K562 (cell line): ENCODE data around the gene ZEB2. TPM values are rescaled to one million over a fixed set of nuclear protein-coding genes. Genes with fewer than 3 reads are reported as not detected.
A peak's percentile ranks its signal among the peaks of the same experiment; 100 is the strongest.

Source experiments
- ATAC-seq: fragments of 200-7000 bp; cut with Tn5 transposase; 3 replicates; pipeline ENCODE4 v1.9.1; 2020; ENCODE audit warnings: moderate library complexity
- BruUV-seq: library from RNA; stranded (reverse); fragments of 400-500 nt; replicated peaks from 2 replicates; lab custom pipeline; 2021; lab: Mats Ljungman, UMichigan
- CTCF ChIA-PET: fragments of 300-600 bp; formaldehyde crosslinking; extraction: SDS; loops from one replicate; lab custom pipeline; 2021; ENCODE audit warnings: low intra/inter-chr PET ratio; lab: Yijun Ruan, JAX
- POLR2A ChIA-PET: fragments of 300-600, 350-650 bp; sonication (Branson Sonifier 250); formaldehyde crosslinking; extraction: SDS; loops from one replicate; lab custom pipeline; 2021; ENCODE audit warnings: antibody characterized with exemption, inconsistent platforms; lab: Yijun Ruan, JAX
- DNase-seq, 4 experiments: peaks; one replicate each; pipeline versions ENCODE4 v3.0.0 to v3.0.0-alpha.2; 2011 to 2018; ENCODE audit warnings: low spot score in 3 of 4, mixed read lengths in 3 of 4; ENCODE audit errors: extremely low read depth in 1 of 4
- FAIRE-seq: peaks from 2 replicates; lab custom pipeline; 2011; peaks lifted over from hg19 to GRCh38; lab: Jason Lieb, UNC
- H2AFZ ChIP-seq: 2 replicates; pipeline ENCODE4 v1.6.0; 2011; ENCODE audit warnings: low read depth, low read length, control low read depth, inconsistent platforms
- H3K27ac ChIP-seq: fragments of 200-600 bp; 3 replicates; pipeline ENCODE4 v1.8.0; 2011; ENCODE audit warnings: low read depth, mild to moderate bottlenecking, control low read depth, inconsistent platforms, low read length, moderate library complexity, mixed read lengths; ENCODE audit errors: extremely low read depth
- H3K27me3 ChIP-seq, 2 experiments: fragments of 300-600 bp in 1 of 2; 2 replicates in 1 of 2; 3 replicates in 1 of 2; pipeline versions ENCODE4 v1.6.0 to v1.8.0; 2011; ENCODE audit warnings: inconsistent platforms in 2 of 2, low read length in 2 of 2, mild to moderate bottlenecking in 1 of 2, mixed read lengths in 1 of 2, moderate library complexity in 1 of 2; ENCODE audit not compliant: control insufficient read depth in 2 of 2, insufficient read depth in 2 of 2
- H3K36me3 ChIP-seq: fragments of 300-600 bp; 3 replicates; pipeline ENCODE4 v1.8.0; 2011; ENCODE audit warnings: mild to moderate bottlenecking, low read length, inconsistent platforms; ENCODE audit not compliant: control insufficient read depth, insufficient read depth
- H3K4me1 ChIP-seq, 2 experiments: fragments of 200-600 bp in 1 of 2; replicated peaks in 1 of 2; 2 replicates in 1 of 2; 3 replicates in 1 of 2; pipeline versions ENCODE4 v1.5.1 to v1.8.0; 2011; ENCODE audit warnings: inconsistent platforms in 2 of 2, low read length in 2 of 2, mild to moderate bottlenecking in 1 of 2, mixed read lengths in 1 of 2, moderate library complexity in 1 of 2; ENCODE audit not compliant: control insufficient read depth in 2 of 2, insufficient read depth in 2 of 2
- H3K4me2 ChIP-seq: 2 replicates; pipeline ENCODE4 v1.6.1; 2011; ENCODE audit warnings: low read length, control low read depth, inconsistent platforms, mixed read lengths; ENCODE audit not compliant: insufficient read depth
- H3K4me3 ChIP-seq: fragments of 200-600 bp; sonication (generic), shearing (Covaris generic); 2 replicates; pipeline ENCODE4 v1.5.1; 2016; ENCODE audit warnings: control low read depth, inconsistent platforms
- H3K79me2 ChIP-seq: fragments of 200-600 bp; 3 replicates; pipeline ENCODE4 v1.8.0; 2011; ENCODE audit warnings: low read length, inconsistent platforms; ENCODE audit not compliant: control insufficient read depth, insufficient read depth
- H3K9ac ChIP-seq, 2 experiments: 2 replicates each; pipeline versions ENCODE4 v1.6.0 to v1.6.1; 2011; ENCODE audit warnings: low read depth in 2 of 2, low read length in 2 of 2, control low read depth in 1 of 2, inconsistent platforms in 1 of 2, mild to moderate bottlenecking in 1 of 2, mixed read lengths in 1 of 2; ENCODE audit not compliant: insufficient read depth in 1 of 2
- H3K9me1 ChIP-seq: one replicate; pipeline ENCODE4 v1.6.0; 2011; ENCODE audit warnings: inconsistent platforms, mild to moderate bottlenecking, low read length, moderate library complexity; ENCODE audit not compliant: control insufficient read depth, insufficient read depth
- H3K9me3 ChIP-seq: replicated peaks from 2 replicates; pipeline ENCODE4 v1.5.1; 2011; ENCODE audit warnings: low read depth, low read length, inconsistent platforms; ENCODE audit not compliant: control insufficient read depth, insufficient read depth
- H4K20me1 ChIP-seq: replicated peaks from 2 replicates; pipeline ENCODE4 v1.6.1; 2011; ENCODE audit warnings: low read length, inconsistent platforms, mixed read lengths; ENCODE audit not compliant: control insufficient read depth, insufficient read depth
- EZH2 ChIP-seq: IDR thresholded peaks from 2 replicates; pipeline ENCODE4 v1.6.1; 2012; ENCODE audit warnings: low read depth, mild to moderate bottlenecking, inconsistent platforms, low read length, borderline replicate concordance
- TARDBP ChIP-seq: fragments of 450-650 bp; IDR thresholded peaks from 2 replicates; pipeline ENCODE4 v1.6.1; 2016
- ZC3H4 ChIP-seq: sonication (generic); formaldehyde crosslinking; IDR thresholded peaks from 2 replicates; pipeline ENCODE4 v1.9.0; 2021; ENCODE audit warnings: missing genetic modification reagents, borderline replicate concordance
- ZKSCAN8 ChIP-seq: fragments of 200-800 bp; sonication (Bioruptor generic); IDR thresholded peaks from 2 replicates; pipeline ENCODE4 v1.6.1; 2016; ENCODE audit warnings: missing genetic modification characterization, missing compliant biosample characterization
- ZNF395 ChIP-seq: fragments of 200-800 bp; sonication (Bioruptor generic); IDR thresholded peaks from 2 replicates; pipeline ENCODE4 v1.6.1; 2017; ENCODE audit warnings: missing genetic modification characterization, missing compliant biosample characterization
- ZNF407 ChIP-seq: fragments of 450-650 bp; IDR thresholded peaks from 2 replicates; pipeline ENCODE4 v1.6.1; 2016; ENCODE audit warnings: low read depth
- ZNF561 ChIP-seq: fragments of 450-650 bp; formaldehyde crosslinking; conservative IDR thresholded peaks from 2 replicates; pipeline ENCODE4 v1.4.0; 2020; ENCODE audit warnings: mild to moderate bottlenecking, moderate library complexity
- WGBS: fragments of 100-300 bp; shearing (Covaris generic); methylation state at CpG from one replicate; pipeline ENCODE4 v1.1.6; 2016; ENCODE audit warnings: low coverage, mixed read lengths; ENCODE audit not compliant: insufficient coverage; ENCODE audit errors: missing lambda C conversion rate; 5-methylcytosine and 5-hydroxymethylcytosine counted together
- in situ Hi-C: fragments of 300-500 bp; cut with MboI; formaldehyde crosslinking; loops from 4 replicates; pipeline ENCODE4 v1.15.0; 2018; ENCODE audit warnings: inconsistent platforms, mixed read lengths
- intact Hi-C: fragments of 100-400 bp; cut with micrococcal nuclease; formaldehyde crosslinking; loops from 2 replicates; pipeline ENCODE4 v1.14.2; 2022
- polyA plus RNA-seq, 8 experiments: library from polyadenylated mRNA; depleted of rRNA in 4 of 8; stranded (reverse) in 5 of 8; unstranded in 3 of 8; fragments of >200 nt; fragmentation: Nextera tagmentation in 2 of 8; fragmentation: Illumina TruSeq in 1 of 8; extraction: Ambion mirVana in 2 of 8; extraction: Trizol in 1 of 8; gene quantifications; 2 replicates each; pipeline versions ENCODE4 v1.2.1 to v1.2.3, GENCODE V29; 2011 to 2014; ENCODE audit warnings: inconsistent platforms in 1 of 8, missing spikeins in 1 of 8
- total RNA-seq, 7 experiments: library from RNA; depleted of rRNA in 6 of 7; stranded (reverse); fragments of >200 nt in 6 of 7; fragmentation: Illumina TruSeq in 2 of 7; extraction: Trizol in 2 of 7; gene quantifications; 2 replicates each; pipeline versions ENCODE4 v1.2.1 to v1.2.3, GENCODE V29; 2011 to 2021; ENCODE audit warnings: low replicate concordance in 1 of 7

ZEB2 gene
- total and polyA plus RNA-seq, 9 of the 15 experiments (the other 6 are each of a cell fraction or from before 2014, with no cell fraction given): 15.1 to 113 (median 72.3) TPM

GRCh38 chr2:144378551-144378950, 141.4 kb downstream of the ZEB2 start:
- Histone ChIP-seq H2AFZ (peak overlapping the region; percentile 61), H3K4me1 (peaks cover 0 to 32% of the 10 kb centered on the region in 2 experiments; a peak in 4 of 5 replicates), H3K27me3 (no peaks in the 10 kb centered on the region), H3K4me2 (no peak overlapping the region), H3K79me2 (no peaks in the 10 kb centered on the region), H3K9me1 (no peaks in the 10 kb centered on the region), H4K20me1 (no peaks in the 10 kb centered on the region), H3K36me3 (no peaks in the 10 kb centered on the region), H3K9ac (no peak overlapping the region), H3K4me3 (no peak overlapping the region), H3K27ac (peak overlapping the region; percentile 8; the same call in 1 of the 3 replicates), H3K9me3 (no peaks in the 10 kb centered on the region)
- ChIA-PET CTCF (no interaction called here), POLR2A (interaction anchor here (1.5 kb wide), 1 partner anchor 9 kb away, joined by 3 read pairs; no protein-coding TSS in a partner anchor)
- in situ Hi-C loops (no loop called here), intact Hi-C loops (no loop called here)
- DNase-seq: no peak
- WGBS: 58% methylated on average over 5 of the region's 5 CpGs
- FAIRE-seq: no peak
- no TSS peak for BruUV-seq
- ATAC-seq: no peak
- no peak for TF ChIP-seq EZH2
- no peak for TF ChIP-seq ZC3H4 (CRISPR knock-in tag)
- TF ChIP-seq TARDBP: no peak
- 0 out of 2 replicates have a peak, but pooled peaks have one; percentile 36 for TF ChIP-seq ZKSCAN8 (CRISPR knock-in tag)
- no peak for TF ChIP-seq ZNF407
- 0 out of 2 replicates have a peak, but pooled peaks have one; percentile 7 for TF ChIP-seq ZNF395
- TF ChIP-seq ZNF561: no peak
